Activated gamma-delta T cell treated with Interleukin-2 at 50 U/mL for 16 hours (primary cell): Measurements from ENCODE around the gene DGKD.

Source experiments
- DNase-seq: peaks from one replicate; pipeline ENCODE4 v3.0.0-alpha.2; 2020

Gene DGKD

DNA sequence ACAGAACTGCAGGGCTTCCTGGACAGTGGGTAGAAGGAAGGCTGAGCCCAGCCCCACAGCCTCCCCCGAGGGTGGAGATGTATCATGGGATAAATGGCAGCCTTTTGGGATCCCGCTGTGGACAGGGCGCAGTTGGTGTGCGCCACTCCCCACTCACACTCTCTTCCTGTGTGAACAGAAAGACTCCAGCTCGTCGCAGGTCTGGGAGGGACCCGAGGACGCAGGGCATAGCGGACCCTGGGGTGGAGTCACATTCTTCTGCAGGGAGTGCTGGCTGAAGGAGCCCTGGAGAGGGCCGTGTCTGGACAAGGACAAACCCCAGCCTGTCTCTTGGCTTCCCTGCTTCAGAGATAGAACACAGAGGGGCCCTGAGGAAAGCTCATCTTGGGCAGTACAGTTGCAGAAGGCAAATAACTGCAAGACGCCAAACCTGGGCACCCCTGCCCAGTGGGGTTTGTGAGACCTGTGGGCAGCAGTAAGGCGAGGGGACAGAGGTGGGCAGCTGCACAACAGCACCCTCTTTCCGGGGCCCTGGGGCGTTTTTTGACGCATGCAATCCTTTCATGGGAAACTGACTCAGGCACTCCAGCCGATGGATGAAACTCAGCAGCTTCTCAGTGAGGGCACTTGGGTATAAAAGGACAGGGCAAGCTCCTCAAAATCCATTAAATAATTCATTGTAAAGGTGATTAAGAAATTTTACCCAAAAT lies 110.4 kb downstream of the DGKD start:
- no peak for DNase-seq

DNA sequence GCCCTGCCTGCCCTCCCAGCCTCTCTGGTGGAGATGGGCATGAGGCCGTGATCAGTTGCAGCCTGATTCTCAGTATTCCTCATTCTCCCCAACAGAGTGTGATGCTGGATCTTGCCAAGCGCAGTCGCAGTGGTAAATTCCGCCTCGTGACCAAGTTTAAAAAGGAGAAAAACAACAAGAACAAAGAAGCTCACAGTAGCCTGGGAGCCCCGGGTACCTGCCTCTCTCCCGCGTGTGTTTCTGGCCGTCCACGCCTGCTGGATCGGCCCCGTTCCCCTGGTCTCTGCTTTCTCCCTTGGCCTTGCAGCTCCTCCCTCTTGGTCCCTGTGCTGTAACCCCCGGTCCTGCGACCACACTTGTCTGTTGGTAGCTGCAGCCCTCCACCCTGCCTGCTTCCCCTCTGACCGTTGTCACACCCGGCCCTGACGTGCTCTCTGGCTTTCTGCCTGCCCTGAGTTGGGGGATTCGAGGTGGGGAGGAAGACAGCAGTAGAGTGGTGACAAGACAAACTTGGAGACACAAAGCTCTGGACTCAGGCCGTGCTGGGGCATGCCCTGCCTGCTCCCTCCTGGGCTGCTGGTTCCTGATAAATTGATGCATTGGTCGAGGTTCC lies 112.8 kb downstream of the DGKD start:
- no peak for DNase-seq

- no peak for DNase-seq
Observed at GRCh38 chr2:233468047-233468740, 113.9 kb downstream of the DGKD start.

GRCh38 chr2:233468741-233469110 lies 114.4 kb downstream of the DGKD start:
- no peak for DNase-seq

DNA sequence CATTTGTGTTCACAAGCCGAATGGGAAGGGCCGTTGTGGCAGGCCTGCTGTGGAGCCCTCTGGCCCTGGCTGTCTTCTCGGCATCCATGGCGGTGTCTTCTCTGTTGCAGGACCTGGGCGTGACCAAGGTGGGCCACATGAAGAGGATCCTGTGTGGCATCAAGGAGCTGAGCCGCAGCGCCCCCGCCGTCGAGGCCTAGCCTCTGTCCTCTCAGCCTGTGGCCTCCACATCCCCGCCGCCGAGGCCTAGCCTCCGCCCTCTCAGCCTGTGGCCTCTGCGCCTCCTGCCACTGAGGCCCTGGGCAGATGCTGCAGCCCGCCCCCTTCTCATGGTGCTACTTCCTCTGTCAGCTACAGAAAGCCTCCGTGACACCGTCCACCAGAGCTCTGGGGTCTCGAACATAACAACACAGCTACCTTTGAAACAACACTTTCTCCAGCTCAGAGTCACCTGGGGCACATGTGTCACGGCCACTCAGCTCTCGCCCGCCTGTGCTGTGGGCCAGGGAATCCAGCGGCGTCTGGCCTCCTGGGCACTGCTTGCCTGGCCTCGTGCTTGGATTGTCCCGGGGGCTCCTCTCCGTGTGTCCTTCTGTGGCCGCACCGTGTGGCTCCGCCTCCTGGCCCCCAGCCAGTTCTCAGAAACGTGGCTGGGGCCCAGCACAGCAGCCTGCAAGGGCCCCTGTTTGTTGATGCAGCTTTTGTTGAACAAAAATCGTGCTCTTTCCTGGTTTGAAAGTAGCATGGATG lies 115.1 kb downstream of the DGKD start:
- DNase-seq, result no peak

- DNase-seq, result no peak
Observed at GRCh38 chr2:233470011-233470687, 115.9 kb downstream of the DGKD start.

- no peak for DNase-seq
Observed at GRCh38 chr2:233470839-233471238, 116.5 kb downstream of the DGKD start.

- DNase-seq, result no peak
Observed at GRCh38 chr2:233471291-233472035, 117.2 kb downstream of the DGKD start.

GRCh38 chr2:233473386-233473791 lies 119.1 kb downstream of the DGKD start:
- DNase-seq, result no peak

DNA sequence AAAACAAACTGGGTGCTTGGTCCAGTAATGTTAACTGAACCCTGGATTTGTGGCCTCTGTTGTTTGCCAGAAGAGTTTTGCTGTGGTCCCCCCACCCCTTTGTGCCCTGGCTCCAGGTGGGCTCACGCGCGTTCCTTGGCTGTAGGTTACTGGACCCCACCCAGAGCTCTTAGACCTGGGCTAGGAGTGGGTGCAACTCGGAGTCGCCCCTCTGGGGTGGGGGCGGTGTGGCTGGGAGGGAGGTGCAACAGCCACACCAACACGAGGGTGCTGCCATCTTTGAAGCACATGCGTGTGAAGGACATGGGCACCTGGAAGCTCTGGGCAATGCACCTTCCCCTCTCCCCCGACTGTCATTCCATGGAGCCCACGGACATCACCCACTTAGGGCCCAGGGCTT lies 119.6 kb downstream of the DGKD start:
- DNase-seq, result no peak

DNA sequence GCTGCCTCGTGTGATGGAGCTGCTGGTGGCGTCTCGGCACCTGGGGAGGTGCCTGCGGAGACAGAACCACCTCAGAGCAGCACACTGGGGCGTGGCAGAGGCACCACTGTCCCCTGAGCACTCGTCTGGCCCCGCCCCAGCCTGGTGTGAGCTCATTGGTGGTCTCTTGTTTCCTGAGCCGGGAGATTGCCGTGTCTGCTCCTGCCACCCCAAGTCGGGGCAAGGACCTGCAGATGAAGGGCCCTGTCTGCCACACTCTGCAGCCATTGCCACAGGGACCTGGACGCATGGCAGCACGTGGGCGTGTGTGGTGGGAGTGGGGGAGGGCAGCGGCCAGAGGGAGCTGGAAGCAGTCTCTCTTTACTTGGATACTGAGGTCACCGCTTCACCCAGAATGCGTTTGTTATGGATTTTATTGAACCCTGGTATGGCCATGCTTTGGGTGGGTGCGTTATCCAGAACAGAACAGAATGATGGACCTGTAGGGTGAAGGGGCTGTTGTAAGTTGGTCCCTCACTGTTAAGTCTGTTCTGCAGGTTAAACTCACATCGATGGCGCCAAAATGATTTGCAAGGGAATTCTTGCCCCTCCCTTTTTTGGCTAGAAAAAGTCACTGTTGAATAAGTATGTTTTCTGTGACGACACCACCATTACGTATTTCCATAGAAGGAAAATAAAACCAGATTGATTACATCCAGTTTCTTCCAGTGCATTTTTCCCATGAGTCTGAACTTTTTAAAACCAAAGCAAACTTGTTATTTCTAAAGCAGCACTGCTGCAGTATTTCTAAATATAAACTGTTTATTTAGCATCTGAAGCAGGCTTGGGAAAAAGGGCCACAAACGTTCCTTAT lies 120.2 kb downstream of the DGKD start:
- DNase-seq, result no peak

DNA sequence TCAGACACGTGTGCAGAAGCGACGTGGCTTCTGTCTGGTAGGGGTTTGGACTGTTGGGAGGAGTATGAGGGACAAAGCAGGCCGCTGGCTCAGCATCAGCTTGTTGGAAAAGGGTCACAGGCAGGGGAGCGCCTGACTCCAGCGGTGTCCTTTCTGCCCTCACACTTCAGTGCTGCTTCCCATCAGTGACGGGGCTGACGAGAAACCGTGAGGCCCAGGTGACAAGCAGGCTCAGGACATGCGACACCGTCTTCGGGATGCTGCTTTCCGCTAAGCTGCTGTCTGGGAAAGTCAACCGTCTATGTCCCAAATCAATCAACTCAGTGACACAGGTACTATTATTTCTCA lies 121.7 kb downstream of the DGKD start:
- DNase-seq, result no peak

GRCh38 chr2:233476651-233477547 lies 122.6 kb downstream of the DGKD start:
- no peak for DNase-seq

GRCh38 chr2:233477548-233478433 lies 123.5 kb downstream of the DGKD start:
- no peak for DNase-seq

GRCh38 chr2:233479616-233480489 lies 125.6 kb downstream of the DGKD start:
- DNase-seq, result no peak

- no peak for DNase-seq
Observed at GRCh38 chr2:233480490-233481202, 126.4 kb downstream of the DGKD start.

DNA sequence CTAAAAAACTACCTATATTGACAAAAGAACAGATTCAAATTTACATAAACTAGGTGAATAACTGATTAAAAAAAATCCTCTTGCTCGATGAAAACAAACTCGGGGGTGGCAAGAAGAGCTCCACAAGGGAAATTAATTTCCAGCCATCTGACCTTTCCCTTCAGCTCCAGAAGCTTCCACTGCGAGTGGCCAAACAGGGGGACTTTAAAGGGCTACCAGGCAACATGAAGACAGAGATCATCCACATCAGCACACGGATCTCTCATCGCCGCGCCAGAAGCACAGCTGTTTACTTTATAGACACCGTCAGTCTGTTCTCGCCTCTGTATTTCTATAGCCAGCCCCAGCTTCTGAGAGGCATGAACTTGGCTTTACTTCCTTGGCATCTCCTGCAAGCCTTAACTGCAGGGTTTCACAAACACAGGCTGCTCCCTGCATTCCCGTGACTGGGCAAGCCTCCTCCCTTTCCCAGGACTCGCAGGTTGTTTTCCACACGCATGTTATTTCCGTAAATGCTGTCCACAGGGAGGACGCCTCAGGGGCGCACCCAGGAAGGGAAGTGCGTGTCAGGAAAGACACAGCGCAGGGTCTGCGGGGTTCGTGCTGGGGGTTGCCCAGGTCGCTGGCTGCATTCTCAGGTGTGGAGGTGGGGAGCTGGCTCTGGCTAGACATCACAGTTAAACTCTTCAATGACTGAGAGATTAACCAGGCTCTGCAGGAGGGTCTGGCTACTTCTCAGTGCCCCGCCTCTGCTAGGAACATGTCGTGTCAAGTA lies 127.3 kb downstream of the DGKD start:
- no peak for DNase-seq
